Activated CD8-positive, alpha-beta T cell treated with anti-CD3 and anti-CD28 coated beads for 36 hours (primary cell): ENCODE results near the gene CREG2. TPM values are rescaled to one million over a fixed set of nuclear protein-coding genes. Genes with fewer than 3 reads are reported as not detected.

Experiments used
- ATAC-seq: fragments of 200-7000 bp; cut with Tn5 transposase; one replicate; pipeline ENCODE4 v1.10.0; 2021; ENCODE audit warnings: mild to moderate bottlenecking, moderate library complexity
- CTCF ChIA-PET: fragments of 350-600 bp; sonication (Branson Sonifier 250); formaldehyde crosslinking; loops from one replicate; lab custom pipeline; 2021; ENCODE audit warnings: antibody characterized with exemption; lab: Charles Lee
- POLR2A ChIA-PET: fragments of 350-600 bp; sonication (Branson Sonifier 250); formaldehyde crosslinking; loops from one replicate; lab custom pipeline; 2021; ENCODE audit warnings: antibody characterized with exemption; lab: Charles Lee
- DNase-seq: peaks from one replicate; pipeline ENCODE4 v3.0.0-alpha.2; 2020
- H3K27ac Mint-ChIP-seq: one replicate; pipeline ENCODE4 v1.8.0; 2021; ENCODE audit warnings: mild to moderate bottlenecking, mixed read lengths
- H3K27me3 Mint-ChIP-seq: one replicate; pipeline ENCODE4 v1.8.0; 2021; ENCODE audit warnings: mixed read lengths
- H3K36me3 Mint-ChIP-seq: one replicate; pipeline ENCODE4 v1.8.0; 2021; ENCODE audit warnings: low read depth, mixed read lengths
- H3K4me1 Mint-ChIP-seq: one replicate; pipeline ENCODE4 v1.8.0; 2021; ENCODE audit warnings: low read depth, mixed read lengths
- H3K4me3 Mint-ChIP-seq: one replicate; pipeline ENCODE4 v1.8.0; 2021; ENCODE audit warnings: mild to moderate bottlenecking, moderate library complexity, mixed read lengths
- H3K9me3 Mint-ChIP-seq: one replicate; pipeline ENCODE4 v1.8.0; 2021; ENCODE audit warnings: mixed read lengths
- intact Hi-C: fragments of 100-400 bp; cut with micrococcal nuclease; formaldehyde crosslinking; loops from one replicate; pipeline ENCODE4 v1.10.0; 2022
- total RNA-seq, 2 experiments: library from RNA; stranded (reverse); gene quantifications; one replicate each; pipeline ENCODE4 v1.2.3, GENCODE V29; 2021
- TF ChIP-seq, protein P1 (sequence below): fragments of 200-600 bp; IDR thresholded peaks from one replicate; pipeline ENCODE4 v1.8.0; 2022; ENCODE audit warnings: antibody characterized with exemption, mild to moderate bottlenecking

The CREG2 gene
- total RNA-seq, 2 experiments from 2014 or later, result not detected

DNA sequence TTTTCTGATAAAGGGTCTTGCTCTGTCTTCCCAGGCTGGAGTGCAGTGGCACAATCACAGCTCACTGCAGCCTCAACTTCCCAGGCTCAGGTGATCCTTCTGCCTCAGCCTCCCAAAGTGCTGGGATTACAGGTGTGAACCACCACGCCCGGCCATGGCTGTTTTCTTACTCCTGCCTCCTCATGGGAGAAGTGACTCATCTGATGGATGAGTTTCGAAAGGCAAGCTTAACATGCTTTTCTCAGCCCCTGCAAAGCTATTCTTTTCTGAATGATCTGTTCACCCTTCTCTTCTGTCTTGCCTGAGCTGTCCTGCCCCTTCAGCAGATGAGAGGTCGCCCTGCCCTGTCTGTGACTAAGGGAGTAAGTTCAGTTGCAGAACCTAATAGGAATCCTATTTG is 929 bp upstream of the CREG2 start:
- TF ChIP-seq, protein P1, sequence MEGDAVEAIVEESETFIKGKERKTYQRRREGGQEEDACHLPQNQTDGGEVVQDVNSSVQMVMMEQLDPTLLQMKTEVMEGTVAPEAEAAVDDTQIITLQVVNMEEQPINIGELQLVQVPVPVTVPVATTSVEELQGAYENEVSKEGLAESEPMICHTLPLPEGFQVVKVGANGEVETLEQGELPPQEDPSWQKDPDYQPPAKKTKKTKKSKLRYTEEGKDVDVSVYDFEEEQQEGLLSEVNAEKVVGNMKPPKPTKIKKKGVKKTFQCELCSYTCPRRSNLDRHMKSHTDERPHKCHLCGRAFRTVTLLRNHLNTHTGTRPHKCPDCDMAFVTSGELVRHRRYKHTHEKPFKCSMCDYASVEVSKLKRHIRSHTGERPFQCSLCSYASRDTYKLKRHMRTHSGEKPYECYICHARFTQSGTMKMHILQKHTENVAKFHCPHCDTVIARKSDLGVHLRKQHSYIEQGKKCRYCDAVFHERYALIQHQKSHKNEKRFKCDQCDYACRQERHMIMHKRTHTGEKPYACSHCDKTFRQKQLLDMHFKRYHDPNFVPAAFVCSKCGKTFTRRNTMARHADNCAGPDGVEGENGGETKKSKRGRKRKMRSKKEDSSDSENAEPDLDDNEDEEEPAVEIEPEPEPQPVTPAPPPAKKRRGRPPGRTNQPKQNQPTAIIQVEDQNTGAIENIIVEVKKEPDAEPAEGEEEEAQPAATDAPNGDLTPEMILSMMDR, result no peak
- no peak for ATAC-seq

DNA sequence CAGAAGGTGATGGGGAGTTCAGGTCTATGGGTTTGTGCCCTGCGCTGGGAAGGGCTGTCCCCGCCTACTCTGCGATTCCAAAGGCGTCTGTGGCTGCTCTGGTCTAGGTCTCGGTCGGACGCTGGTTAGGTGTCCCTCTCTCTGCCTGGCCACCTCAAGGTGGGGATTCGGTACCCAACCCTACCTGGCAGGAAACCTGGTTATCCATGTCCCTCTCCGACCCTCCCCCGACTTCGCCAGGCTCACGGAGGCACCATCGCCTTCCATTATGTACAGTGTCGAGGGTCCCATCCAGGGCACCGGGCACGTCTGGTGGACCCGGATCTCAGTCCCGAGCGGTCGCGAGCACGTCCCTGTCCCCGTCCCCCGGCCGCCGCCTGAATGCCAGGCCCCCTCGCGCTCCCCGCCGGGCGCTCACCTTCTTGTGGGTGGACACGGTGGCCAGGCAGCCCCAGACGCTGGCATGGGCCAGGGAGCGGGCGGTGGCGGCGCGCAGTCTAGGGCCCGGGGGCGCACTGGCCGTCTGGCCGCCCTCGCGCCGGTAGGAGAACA is 628 bp downstream of the CREG2 start:
- peaks cover 36% of the 10 kb centered on the region for H3K27me3 Mint-ChIP-seq
- H3K4me1 Mint-ChIP-seq, result peaks cover 5% of the 10 kb centered on the region
- no peaks in the 10 kb centered on the region for H3K9me3 Mint-ChIP-seq
- no peaks in the 10 kb centered on the region for H3K36me3 Mint-ChIP-seq
- no peak for DNase-seq
- H3K4me3 Mint-ChIP-seq, result peak overlapping the region; percentile 27
- CTCF ChIA-PET, result interaction anchor here (0.6 to 4.7 kb wide), 18 partner anchors 10 to 523 kb away, joined by 3 to 51 read pairs (median 4); no protein-coding TSS in a partner anchor
- H3K27ac Mint-ChIP-seq, result no peak overlapping the region
- peak; percentile 28 for ATAC-seq
- TF ChIP-seq, protein P1, result no peak
- POLR2A ChIA-PET, result interaction anchor here (0.9 to 1.8 kb wide), 6 partner anchors 10 to 134 kb away, joined by 3 to 4 read pairs (median 3); partner anchors contain the start of gene CNOT11
- intact Hi-C loops, result loop anchor here (5.0 kb wide), 1 partner anchor 44 kb away; no protein-coding TSS in a partner anchor

More for the DNA sequence above, 929 bp upstream of the CREG2 start:
- H3K4me1 Mint-ChIP-seq, result peaks cover 5% of the 10 kb centered on the region
- intact Hi-C loops, result loop anchor here (5.0 kb wide), 1 partner anchor 46 kb away; no protein-coding TSS in a partner anchor
- no peaks in the 10 kb centered on the region for H3K36me3 Mint-ChIP-seq
- no peak for DNase-seq
- no peak overlapping the region for H3K27ac Mint-ChIP-seq
- no peaks in the 10 kb centered on the region for H3K9me3 Mint-ChIP-seq
- CTCF ChIA-PET, result interaction anchor here (0.6 to 4.7 kb wide), 18 partner anchors 8 to 738 kb away, joined by 3 to 51 read pairs (median 4); no protein-coding TSS in a partner anchor
- H3K27me3 Mint-ChIP-seq, result peaks cover 36% of the 10 kb centered on the region
- POLR2A ChIA-PET, result no interaction called here
- no peak overlapping the region for H3K4me3 Mint-ChIP-seq

DNA sequence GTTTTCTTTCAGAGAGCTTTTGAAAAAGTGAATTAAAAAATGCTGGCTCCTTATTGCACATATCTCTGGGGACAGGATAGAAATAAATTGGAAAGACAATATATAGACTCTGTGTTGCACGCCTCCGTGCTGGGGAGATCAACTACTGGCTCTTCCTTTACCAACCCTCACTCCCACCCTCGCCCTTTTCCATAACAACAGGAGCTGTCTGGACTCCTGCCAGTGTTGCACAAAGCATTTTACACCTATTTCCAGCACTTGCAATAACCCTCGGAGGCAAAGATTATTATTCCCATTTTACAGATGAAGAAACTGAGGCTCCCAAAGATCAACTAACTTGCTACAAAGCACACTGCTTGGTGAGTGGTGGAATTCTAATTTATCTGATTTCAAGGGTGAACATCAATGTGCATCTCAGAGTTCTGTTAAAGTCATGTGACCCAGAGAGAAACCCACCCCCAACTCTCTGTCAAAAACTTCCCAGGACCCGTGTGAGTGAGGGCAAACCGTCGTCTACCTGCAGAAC is 4.2 kb downstream of the CREG2 start:
- Mint-ChIP-seq H3K27me3 (peaks cover 21% of the 10 kb centered on the region), H3K27ac (no peak overlapping the region), H3K4me3 (no peak overlapping the region), H3K9me3 (no peaks in the 10 kb centered on the region), H3K4me1 (peaks cover 3% of the 10 kb centered on the region), H3K36me3 (no peaks in the 10 kb centered on the region)
- TF ChIP-seq, protein P1, result no peak
- POLR2A ChIA-PET, result no interaction called here
- no peak for DNase-seq
- CTCF ChIA-PET, result interaction anchor here (1.7 to 3.8 kb wide), 2 partner anchors 13 to 41 kb away, joined by 4 to 13 read pairs; no protein-coding TSS in a partner anchor
- ATAC-seq, result no peak
- intact Hi-C loops, result no loop called here

DNA sequence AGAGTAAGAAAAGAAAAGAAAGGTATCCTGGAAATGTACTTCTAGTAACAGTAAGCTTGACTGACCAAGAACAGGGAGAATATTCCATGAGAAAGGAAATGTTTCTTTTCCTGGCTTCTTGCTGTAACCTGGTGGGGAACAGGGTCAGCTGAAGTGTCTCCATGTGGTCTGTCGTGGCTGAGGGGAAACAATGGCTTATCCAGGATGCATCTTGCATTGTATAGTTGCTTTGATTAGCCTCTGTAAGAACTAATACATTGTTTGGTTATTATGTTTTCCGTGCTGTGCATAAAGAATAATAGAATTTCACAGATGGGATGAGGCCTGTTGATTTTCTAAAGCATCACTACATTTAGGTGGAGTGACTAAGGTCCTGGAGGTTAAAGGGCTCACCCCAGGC is 4.9 kb downstream of the CREG2 start:
- Mint-ChIP-seq H3K36me3 (no peaks in the 10 kb centered on the region), H3K9me3 (no peaks in the 10 kb centered on the region), H3K27ac (no peak overlapping the region), H3K4me1 (peaks cover 3% of the 10 kb centered on the region), H3K27me3 (peaks cover 18% of the 10 kb centered on the region), H3K4me3 (no peak overlapping the region)
- ChIA-PET POLR2A (no interaction called here), CTCF (interaction anchor here (1.7 to 3.8 kb wide), 2 partner anchors 13 to 40 kb away, joined by 4 to 13 read pairs; no protein-coding TSS in a partner anchor)
- TF ChIP-seq, protein P1, result no peak
- intact Hi-C loops, result no loop called here
- ATAC-seq (no peak), DNase-seq (no peak)

DNA sequence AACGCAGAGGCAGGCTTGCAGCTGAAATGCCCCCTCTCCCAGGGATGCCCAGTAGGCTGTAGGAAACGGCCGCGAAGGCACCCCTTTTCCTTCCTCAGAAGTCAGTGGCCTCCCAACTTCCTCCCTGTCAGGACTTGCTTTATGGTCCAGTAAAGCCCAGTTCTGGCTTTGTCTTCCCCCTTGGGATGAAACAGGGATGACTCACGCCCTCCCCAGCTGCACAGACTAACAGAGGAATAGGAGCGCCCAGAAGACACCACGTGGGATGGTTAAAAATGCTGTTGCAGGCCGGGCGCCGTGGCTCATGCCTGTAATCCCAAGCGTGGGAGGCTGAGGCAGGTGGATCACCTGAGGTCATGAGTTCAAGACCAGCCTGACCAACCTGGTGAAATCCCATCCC is 6.9 kb downstream of the CREG2 start:
- Mint-ChIP-seq H3K36me3 (no peaks in the 10 kb centered on the region), H3K27me3 (peaks cover 4% of the 10 kb centered on the region), H3K4me3 (no peak overlapping the region), H3K27ac (no peak overlapping the region), H3K9me3 (no peaks in the 10 kb centered on the region), H3K4me1 (no peaks in the 10 kb centered on the region)
- intact Hi-C loops, result no loop called here
- ChIA-PET CTCF (interaction anchor here (1.0 to 3.8 kb wide), 5 partner anchors 30 to 773 kb away, joined by 3 to 13 read pairs (median 3); no protein-coding TSS in a partner anchor), POLR2A (interaction anchor here (0.6 kb wide), 1 partner anchor 436 kb away, joined by 3 read pairs; no protein-coding TSS in a partner anchor)
- DNase-seq (no peak), ATAC-seq (no peak)
- TF ChIP-seq, protein P1, result no peak
